ENCODE measurements around the gene ARHGAP15. TPM values are rescaled to one million over a fixed set of nuclear protein-coding genes. Genes with fewer than 3 reads are reported as not detected.

ARHGAP15 gene
- total and polyA plus RNA-seq, 2 donors from 2014 or later: 5.7 to 23.1 TPM

DNA sequence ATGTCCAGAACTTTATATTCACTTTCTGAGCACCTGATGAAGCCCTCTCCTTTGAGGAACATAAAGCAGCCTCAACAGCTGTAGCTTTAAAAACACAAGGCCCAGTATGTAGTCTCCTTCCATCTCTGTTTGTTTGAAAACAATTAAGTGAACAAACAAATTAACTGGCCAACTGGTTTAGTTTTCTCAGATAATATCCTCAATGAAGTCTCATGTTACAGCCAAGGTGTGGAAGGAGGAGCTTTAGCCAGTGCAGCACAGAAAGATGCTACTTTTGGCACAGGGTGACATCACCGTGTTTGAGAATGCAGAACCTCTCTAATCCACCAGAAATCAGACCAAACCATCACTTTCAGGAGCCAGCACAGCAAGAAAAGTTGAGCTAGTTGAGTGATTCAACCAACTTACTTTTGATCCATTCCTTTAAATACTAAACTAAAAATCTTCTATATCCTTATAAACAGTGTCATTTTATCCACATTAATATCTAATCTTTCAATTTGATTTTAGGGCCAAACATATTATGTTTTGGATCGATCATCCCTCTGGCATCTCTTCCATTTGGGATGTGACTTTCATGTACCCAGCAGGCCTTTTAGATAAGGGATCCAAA is 488.7 kb downstream of the ARHGAP15 start:
- TF ChIP-seq, protein P1, sequence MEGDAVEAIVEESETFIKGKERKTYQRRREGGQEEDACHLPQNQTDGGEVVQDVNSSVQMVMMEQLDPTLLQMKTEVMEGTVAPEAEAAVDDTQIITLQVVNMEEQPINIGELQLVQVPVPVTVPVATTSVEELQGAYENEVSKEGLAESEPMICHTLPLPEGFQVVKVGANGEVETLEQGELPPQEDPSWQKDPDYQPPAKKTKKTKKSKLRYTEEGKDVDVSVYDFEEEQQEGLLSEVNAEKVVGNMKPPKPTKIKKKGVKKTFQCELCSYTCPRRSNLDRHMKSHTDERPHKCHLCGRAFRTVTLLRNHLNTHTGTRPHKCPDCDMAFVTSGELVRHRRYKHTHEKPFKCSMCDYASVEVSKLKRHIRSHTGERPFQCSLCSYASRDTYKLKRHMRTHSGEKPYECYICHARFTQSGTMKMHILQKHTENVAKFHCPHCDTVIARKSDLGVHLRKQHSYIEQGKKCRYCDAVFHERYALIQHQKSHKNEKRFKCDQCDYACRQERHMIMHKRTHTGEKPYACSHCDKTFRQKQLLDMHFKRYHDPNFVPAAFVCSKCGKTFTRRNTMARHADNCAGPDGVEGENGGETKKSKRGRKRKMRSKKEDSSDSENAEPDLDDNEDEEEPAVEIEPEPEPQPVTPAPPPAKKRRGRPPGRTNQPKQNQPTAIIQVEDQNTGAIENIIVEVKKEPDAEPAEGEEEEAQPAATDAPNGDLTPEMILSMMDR (IDR thresholded peaks at IDR 0.05; ENCODE audit: borderline replicate concordance, extremely low read depth, insufficient read depth): no peak
- no peak for DNase-seq
- no peaks in the 10 kb centered on the region for H3K4me1 ChIP-seq (ENCODE audit: control insufficient read depth in 2 of 3, insufficient read depth in 2 of 3, low read depth in 1 of 3, low read length in 3 of 3)

DNA sequence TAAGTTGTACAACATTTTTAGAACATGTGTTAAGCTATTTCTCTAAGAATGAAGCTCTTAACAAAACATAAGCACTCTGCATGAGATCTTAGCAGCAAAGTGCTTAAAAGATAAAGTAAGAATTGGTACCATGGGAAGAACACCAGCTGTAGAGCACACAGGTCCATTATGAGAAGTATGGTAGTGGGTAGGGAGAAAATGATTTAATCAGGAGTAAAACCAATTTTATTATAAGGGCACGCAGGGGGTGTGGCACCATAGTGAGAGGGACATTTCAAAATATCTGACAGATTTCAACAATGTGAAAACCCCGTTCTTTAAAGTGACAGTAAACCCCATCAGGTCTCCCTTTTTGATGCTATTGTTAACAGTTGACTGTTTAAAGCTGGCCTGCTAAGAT is 492.9 kb downstream of the ARHGAP15 start:
- Histone ChIP-seq H3K4me3 (ENCODE audit: low read length in 3 of 3) (no peak overlapping the region), H3K27ac (ENCODE audit: low read depth in 2 of 2, low read length in 2 of 2) (no peak overlapping the region), H3K27me3 (ENCODE audit: control insufficient read depth, insufficient read depth, low read length) (no peaks in the 10 kb centered on the region), H3K4me1 (ENCODE audit: control insufficient read depth in 2 of 3, insufficient read depth in 2 of 3, low read depth in 1 of 3, low read length in 3 of 3) (no peaks in the 10 kb centered on the region), H3K9ac (ENCODE audit: low read length in 3 of 3) (no peak overlapping the region), H3K36me3 (ENCODE audit: control insufficient read depth in 2 of 3, insufficient read depth in 3 of 3, low read length in 3 of 3) (no peaks in the 10 kb centered on the region), H3K9me3 (ENCODE audit: control insufficient read depth in 2 of 3, insufficient read depth in 1 of 3, low read length in 3 of 3) (no peaks in the 10 kb centered on the region)
- no peak for DNase-seq
- FAIRE-seq: no peak
- intact Hi-C loops (cut with DNase I): no loop called here
- TF ChIP-seq, protein P1 (IDR thresholded peaks at IDR 0.05; ENCODE audit: borderline replicate concordance, extremely low read depth, insufficient read depth): no peak

More for the DNA sequence above, 488.7 kb downstream of the ARHGAP15 start:
- FAIRE-seq: no peak
- intact Hi-C loops (cut with DNase I): no loop called here
- Histone ChIP-seq H3K27me3 (ENCODE audit: control insufficient read depth, insufficient read depth, low read length) (no peaks in the 10 kb centered on the region), H3K9ac (ENCODE audit: low read length in 3 of 3) (no peak overlapping the region), H3K27ac (ENCODE audit: low read depth in 2 of 2, low read length in 2 of 2) (no peak overlapping the region), H3K36me3 (ENCODE audit: control insufficient read depth in 2 of 3, insufficient read depth in 3 of 3, low read length in 3 of 3) (no peaks in the 10 kb centered on the region), H3K9me3 (ENCODE audit: control insufficient read depth in 2 of 3, insufficient read depth in 1 of 3, low read length in 3 of 3) (no peaks in the 10 kb centered on the region), H3K4me3 (ENCODE audit: low read length in 3 of 3) (no peak overlapping the region)

DNA sequence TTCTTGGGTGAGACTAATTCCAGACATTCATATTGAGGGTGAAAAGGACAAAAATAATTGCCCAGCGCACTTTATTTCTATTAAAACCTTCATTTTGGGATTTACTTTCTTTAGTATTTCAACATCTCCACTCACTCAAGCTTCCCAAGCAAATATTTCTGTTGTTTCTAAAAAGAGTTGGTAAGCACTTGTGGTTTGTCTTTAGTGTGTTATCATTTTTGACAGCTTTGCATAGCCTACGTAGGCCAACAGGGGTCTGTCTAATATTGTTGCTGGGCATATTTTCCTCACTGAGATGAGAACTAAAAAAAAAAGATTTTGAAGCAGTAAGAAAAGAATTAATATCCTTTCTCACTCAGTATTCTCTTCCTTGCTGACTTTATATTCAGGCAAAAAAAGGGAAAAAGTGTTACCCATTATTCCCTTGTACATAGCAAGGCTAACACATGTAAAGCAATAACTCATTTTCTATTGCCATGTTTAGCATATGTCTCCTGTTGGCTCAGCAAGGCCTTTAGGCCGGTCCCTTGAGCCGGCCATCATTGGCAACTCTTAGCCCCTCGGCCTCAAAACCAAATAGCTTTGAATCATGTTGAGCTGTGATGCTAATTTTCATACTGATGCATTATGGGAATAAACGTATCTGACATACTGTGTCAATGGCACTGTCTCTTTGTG is 494.2 kb downstream of the ARHGAP15 start:
- no peaks in the 10 kb centered on the region for H3K27me3 ChIP-seq (ENCODE audit: control insufficient read depth, insufficient read depth, low read length)
- no peak overlapping the region for H3K4me3 ChIP-seq (ENCODE audit: low read length in 3 of 3)
- no peaks in the 10 kb centered on the region for H3K4me1 ChIP-seq (ENCODE audit: control insufficient read depth in 2 of 3, insufficient read depth in 2 of 3, low read depth in 1 of 3, low read length in 3 of 3)
- no peaks in the 10 kb centered on the region for H3K36me3 ChIP-seq (ENCODE audit: control insufficient read depth in 2 of 3, insufficient read depth in 3 of 3, low read length in 3 of 3)
- DNase-seq (no peak), FAIRE-seq (no peak)
- H3K27ac ChIP-seq (ENCODE audit: low read depth in 2 of 2, low read length in 2 of 2): no peak overlapping the region
- no peak overlapping the region for H3K9ac ChIP-seq (ENCODE audit: low read length in 3 of 3)
- H3K9me3 ChIP-seq (ENCODE audit: control insufficient read depth in 2 of 3, insufficient read depth in 1 of 3, low read length in 3 of 3): no peaks in the 10 kb centered on the region
- TF ChIP-seq, protein P1 (IDR thresholded peaks at IDR 0.05; ENCODE audit: borderline replicate concordance, extremely low read depth, insufficient read depth): no peak
- intact Hi-C loops (cut with DNase I): no loop called here

Data from kidney (tissue), 14 donors.